AG09309 (cell line): ENCODE measurements around the gene ZFR.

ENCODE experiments used
- DNase-seq: peaks from one replicate; pipeline ENCODE4 v3.0.0-alpha.2; 2010; ENCODE audit warnings: low read depth
- H3K4me3 ChIP-seq: 2 replicates; pipeline ENCODE4 v1.5.1; 2011; ENCODE audit warnings: mild to moderate bottlenecking, low read depth, low read length, moderate library complexity; ENCODE audit not compliant: control insufficient read depth
- TF ChIP-seq, protein P1 (sequence below): IDR thresholded peaks from 2 replicates; pipeline ENCODE4 v1.5.1; 2011; ENCODE audit warnings: mild to moderate bottlenecking, low read depth, low read length, inconsistent platforms; ENCODE audit not compliant: insufficient read depth, control insufficient read depth; ENCODE audit errors: missing control alignments

The ZFR gene

GRCh38 chr5:32420506-32420905, 24.0 kb downstream of the ZFR start:
- TF ChIP-seq, protein P1, sequence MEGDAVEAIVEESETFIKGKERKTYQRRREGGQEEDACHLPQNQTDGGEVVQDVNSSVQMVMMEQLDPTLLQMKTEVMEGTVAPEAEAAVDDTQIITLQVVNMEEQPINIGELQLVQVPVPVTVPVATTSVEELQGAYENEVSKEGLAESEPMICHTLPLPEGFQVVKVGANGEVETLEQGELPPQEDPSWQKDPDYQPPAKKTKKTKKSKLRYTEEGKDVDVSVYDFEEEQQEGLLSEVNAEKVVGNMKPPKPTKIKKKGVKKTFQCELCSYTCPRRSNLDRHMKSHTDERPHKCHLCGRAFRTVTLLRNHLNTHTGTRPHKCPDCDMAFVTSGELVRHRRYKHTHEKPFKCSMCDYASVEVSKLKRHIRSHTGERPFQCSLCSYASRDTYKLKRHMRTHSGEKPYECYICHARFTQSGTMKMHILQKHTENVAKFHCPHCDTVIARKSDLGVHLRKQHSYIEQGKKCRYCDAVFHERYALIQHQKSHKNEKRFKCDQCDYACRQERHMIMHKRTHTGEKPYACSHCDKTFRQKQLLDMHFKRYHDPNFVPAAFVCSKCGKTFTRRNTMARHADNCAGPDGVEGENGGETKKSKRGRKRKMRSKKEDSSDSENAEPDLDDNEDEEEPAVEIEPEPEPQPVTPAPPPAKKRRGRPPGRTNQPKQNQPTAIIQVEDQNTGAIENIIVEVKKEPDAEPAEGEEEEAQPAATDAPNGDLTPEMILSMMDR = no peak
- H3K4me3 ChIP-seq = no peak overlapping the region
- no peak for DNase-seq

GRCh38 chr5:32419791-32420190, 24.7 kb downstream of the ZFR start:
- TF ChIP-seq, protein P1 = no peak
- H3K4me3 ChIP-seq = no peak overlapping the region
- DNase-seq = no peak

DNA sequence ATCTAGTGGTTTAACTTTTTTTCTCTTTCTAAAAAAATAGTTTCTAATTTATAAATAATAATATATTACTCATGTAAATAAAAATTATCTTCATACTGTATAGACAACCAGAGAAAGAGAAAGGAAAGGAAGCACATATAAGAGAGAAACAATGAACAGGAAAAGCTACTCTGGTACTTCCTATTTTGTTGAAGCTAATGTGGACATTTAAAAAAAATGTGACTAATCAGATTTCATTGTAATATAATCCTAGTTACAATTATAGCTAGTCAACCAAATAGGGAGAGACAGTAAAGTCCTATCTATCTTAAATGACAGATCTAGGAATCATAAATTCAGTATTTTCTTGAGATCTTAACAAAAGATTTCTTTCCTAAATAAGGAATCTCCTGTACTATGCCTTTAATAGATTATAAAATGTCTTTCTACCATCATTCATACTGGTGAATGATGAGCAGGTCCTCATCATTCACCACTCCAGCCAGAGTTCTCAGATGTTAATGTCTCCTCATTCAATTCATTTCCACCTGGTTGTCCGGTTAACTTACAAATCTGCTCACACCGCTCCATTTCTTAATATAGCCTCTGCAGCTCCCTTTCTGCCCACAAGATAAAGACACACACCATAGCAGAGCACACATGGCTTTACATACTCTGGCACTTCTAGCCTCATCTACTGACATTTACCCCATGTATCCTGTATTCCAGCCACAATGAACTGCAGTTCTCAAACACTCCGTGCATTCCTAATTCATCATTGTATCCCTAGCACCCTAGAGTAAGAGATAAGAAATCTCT, 30.9 kb downstream of the ZFR start:
- TF ChIP-seq, protein P1 = no peak
- no peak for DNase-seq
- no peak overlapping the region for H3K4me3 ChIP-seq

- DNase-seq = no peak
These were observed 33.9 kb downstream of the ZFR start for GRCh38 chr5:32410630-32411029.

GRCh38 chr5:32406650-32407049, 37.9 kb downstream of the ZFR start:
- TF ChIP-seq, protein P1 = no peak
- no peak overlapping the region for H3K4me3 ChIP-seq
- no peak for DNase-seq

More at GRCh38 chr5:32410630-32411029, 33.9 kb downstream of the ZFR start:
- TF ChIP-seq, protein P1 = no peak
- no peak overlapping the region for H3K4me3 ChIP-seq

DNA sequence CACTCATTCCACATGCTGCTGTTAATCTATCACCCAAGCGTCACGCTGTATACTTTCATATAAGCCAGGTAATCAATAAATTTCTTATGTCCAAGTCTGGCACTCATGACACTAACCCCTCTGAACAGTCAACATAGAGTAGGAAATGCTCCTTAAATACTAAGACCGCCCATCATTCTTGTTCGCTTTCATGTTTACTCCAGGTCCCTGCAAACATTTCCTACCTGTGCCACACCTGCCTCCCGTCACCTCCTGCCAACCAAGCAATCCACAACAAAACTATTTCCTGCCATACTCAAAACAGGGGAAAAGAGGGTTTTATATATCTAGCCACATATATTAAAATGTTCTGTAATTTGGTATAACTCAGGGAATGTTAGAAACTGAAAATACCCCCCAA, 39.0 kb downstream of the ZFR start:
- no peak for DNase-seq
- TF ChIP-seq, protein P1 = no peak
- H3K4me3 ChIP-seq = no peak overlapping the region
